GM19035 (cell line): ENCODE results near the gene RBFOX2.
"Not testable (repeated sequence)": the region's sequence is repeated elsewhere in the genome, so short reads cannot be mapped to it uniquely, and the experiment has no call there.

ENCODE experiments used
- ATAC-seq: cut with Tn5 transposase; IDR thresholded peaks from one replicate; pipeline ENCODE4 v1.9.1; 2021; ENCODE audit not compliant: unreplicated experiment

RBFOX2 gene

DNA sequence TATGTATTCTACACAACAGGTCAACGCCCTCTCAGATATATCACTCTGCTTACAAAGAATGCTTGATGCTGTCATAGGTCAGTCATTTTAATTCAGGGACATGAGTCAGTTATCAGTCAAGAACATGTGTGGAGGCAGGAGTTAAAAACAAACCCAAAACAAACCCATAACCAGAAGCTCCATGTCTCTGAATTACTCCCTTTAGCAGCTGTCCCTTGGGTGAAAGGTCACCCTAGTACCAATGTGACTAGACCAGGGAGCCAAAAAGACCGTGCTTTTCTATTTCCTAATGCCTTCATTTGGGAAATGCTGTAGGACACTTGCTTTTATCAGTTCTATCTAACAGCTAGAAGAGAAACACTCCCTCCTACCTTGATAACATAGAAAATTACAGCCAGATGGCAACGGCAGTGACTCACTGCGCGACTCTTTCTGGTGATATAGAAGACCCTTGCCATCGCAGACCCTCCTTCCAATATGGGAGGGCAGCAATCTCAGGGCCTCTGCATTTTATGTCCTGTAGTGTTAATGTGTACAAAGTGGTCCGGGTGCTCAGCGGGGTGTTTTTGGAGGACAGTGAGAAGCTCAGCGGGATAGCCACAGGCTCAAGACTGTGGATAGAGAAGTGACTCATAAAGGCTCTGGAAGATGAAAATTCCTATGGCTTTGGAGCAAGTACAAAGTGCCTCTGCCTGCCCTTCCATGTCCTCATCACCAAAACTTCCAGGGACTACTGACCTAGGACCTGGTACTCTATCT lies 286.1 kb downstream of the RBFOX2 start:
- no peak for ATAC-seq

GRCh38 chr22:35740616-35741015 lies 288.0 kb downstream of the RBFOX2 start:
- no peak for ATAC-seq

GRCh38 chr22:35739931-35740380 lies 288.7 kb downstream of the RBFOX2 start:
- no peak for ATAC-seq

DNA sequence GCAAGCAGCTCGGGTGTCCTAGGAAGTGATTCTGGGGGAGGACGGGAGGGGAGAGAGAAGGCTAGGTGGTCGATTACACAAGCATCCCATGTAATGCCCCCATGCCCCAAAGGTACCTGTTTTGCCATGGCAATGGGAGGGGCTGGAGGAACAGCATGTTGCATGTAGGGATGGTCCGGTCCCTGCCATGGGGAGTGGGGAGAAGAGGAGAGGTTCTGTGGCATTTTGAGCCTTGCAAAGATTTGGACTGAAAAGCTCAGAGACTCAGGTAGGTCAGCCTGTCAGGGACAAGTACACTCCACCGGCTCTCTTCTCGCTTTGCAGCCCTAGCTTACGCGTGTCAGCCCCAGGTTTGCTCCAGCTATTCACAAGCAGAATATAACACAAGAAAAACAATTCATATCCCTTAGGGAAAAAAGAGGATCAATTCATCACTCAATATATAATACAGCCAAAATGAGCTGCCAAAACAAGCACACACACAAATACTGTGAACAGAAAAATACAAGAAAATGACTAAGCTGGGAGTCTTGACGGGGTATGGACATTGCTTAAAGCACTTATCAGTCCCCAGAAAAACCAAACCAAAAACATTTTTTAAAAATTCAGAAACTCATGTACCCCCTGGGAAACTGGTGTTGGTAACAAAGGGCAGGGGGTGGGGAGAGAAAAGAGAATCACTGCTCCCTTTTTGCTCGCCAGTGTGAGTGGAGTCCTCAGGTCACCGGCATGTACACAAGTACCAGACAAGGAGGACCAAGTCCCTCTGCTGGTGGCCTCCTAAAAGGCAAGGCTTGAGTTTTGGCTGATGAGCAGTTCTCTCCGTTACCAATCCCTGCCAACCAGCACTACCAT lies 289.3 kb downstream of the RBFOX2 start:
- no peak for ATAC-seq

- ATAC-seq = not testable (repeated sequence)
These were observed 290.7 kb downstream of the RBFOX2 start for GRCh38 chr22:35737886-35738285.

- no peak for ATAC-seq
These were observed 291.9 kb downstream of the RBFOX2 start for GRCh38 chr22:35736701-35737100.

DNA sequence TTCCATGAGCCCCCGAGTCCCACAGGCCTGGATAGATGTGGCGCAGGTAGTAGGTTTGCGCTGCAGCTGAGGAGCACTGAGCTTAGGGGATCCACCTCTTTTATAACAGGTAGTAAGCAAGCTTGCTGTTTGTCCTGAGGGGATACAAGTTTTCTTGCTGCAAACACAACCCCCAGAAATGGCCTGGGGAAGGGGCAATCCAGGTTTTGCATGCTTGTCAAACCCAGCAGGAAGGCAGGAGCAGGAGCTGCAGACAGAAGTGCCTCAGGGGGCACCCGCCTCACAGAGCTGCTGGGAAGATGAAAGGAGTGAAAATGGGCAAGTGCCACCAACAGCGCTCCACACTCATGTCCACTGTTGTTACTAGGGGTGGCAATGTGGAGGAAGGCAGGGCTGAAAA lies 292.5 kb downstream of the RBFOX2 start:
- ATAC-seq = no peak

- ATAC-seq = no peak
These were observed 293.1 kb downstream of the RBFOX2 start for GRCh38 chr22:35735542-35735941.

DNA sequence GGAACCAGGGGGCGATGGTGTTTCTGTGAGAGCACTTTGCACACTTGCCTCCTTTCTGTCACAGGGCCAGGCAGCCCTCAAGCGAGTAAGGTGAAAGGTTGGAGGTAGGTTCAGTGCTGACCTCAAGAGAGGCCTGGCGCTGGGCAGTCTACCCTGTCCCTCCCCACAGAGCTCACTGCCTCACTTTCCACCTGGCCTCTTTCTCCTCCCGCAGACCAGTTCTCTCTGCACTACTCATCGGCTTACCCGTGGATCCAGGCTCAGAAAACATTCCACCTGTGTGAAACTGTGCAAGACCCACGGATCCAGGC lies 294.2 kb downstream of the RBFOX2 start:
- ATAC-seq = no peak

- no peak for ATAC-seq
These were observed 294.7 kb downstream of the RBFOX2 start for GRCh38 chr22:35733791-35734516.

DNA sequence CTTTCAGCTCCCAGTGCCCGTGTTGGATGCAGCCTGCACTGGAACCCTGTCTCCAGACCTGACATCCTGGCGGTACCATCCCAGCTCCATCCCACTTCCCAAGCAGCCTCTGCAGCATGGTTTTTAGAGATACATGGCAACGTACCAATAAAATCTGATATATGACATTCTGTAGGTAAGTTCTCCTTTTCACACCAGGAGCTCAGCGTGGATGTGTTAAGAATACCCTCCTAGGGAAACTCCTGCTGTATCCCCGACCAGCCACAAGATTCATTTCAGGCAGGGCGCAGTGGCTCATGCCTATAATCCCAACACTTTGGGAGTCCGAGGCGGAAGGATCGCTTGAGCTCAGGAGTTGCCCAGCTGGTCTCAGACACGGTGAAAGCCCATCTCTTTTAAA lies 295.6 kb downstream of the RBFOX2 start:
- no peak for ATAC-seq

DNA sequence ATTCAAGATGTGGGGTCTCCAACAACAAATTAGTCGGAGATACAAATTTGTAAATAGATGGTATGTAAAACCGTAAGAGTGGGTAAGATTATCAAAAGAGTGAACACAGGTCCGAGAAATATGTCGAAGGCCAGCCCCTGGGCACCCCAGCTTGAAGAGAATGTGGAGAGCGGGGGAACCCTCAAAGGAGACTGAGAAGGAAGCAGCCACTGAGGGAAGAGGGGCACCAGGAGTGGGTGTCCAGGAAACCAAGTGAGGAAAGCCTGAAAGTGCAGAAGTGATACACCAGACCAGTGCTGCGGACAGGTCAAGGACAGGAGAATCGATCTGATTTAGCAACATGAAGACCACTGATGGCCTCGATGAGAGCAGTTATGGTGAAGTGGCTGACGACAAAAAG lies 296.5 kb downstream of the RBFOX2 start:
- no peak for ATAC-seq

- no peak for ATAC-seq
These were observed 297.3 kb downstream of the RBFOX2 start for GRCh38 chr22:35731321-35731720.

GRCh38 chr22:35729309-35729698 lies 299.3 kb downstream of the RBFOX2 start:
- ATAC-seq = no peak

GRCh38 chr22:35728639-35729308 lies 299.9 kb downstream of the RBFOX2 start:
- no peak for ATAC-seq

DNA sequence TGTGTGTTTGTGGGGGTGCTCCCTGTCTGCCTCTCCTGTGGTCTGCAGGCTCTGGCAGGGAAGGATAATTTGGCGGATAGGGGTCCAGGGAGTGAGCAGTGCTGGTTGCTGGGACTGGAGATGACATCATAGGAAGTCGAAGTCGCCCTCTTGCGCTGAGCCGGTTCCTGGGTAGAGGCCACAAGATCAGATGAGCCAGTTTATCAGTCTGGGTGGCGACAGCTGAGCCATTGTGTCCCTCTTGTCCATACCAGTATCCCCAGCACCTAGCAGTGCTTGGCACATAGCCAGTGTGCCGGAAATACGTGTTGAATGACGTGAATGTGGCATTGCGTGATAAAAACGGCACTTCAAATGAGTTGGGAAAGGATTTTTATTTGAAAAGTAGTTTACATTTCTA lies 301.2 kb downstream of the RBFOX2 start:
- ATAC-seq = no peak

GRCh38 chr22:35726933-35727332 lies 301.7 kb downstream of the RBFOX2 start:
- no peak for ATAC-seq

GRCh38 chr22:35726398-35726797 lies 302.2 kb downstream of the RBFOX2 start:
- no peak for ATAC-seq

DNA sequence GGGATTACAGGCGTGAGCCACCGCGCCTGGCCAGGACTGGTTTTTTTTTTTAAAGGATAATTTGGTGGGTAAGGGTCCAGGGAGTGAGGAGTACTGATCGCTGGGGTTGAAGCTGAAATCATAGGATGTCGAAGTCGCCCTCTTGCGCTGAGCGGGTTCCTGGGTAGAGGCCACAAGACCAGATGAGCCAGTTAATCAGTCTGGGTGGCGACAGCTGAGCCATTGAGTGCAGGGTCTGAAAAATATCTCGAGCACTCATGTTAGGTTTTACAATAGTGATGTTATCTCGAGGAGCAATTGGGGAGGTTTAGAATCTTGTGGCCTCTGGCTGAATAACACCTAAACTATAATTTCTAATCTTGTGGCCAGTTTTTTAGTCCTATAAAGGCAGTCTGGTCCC lies 303.1 kb downstream of the RBFOX2 start:
- ATAC-seq = no peak

DNA sequence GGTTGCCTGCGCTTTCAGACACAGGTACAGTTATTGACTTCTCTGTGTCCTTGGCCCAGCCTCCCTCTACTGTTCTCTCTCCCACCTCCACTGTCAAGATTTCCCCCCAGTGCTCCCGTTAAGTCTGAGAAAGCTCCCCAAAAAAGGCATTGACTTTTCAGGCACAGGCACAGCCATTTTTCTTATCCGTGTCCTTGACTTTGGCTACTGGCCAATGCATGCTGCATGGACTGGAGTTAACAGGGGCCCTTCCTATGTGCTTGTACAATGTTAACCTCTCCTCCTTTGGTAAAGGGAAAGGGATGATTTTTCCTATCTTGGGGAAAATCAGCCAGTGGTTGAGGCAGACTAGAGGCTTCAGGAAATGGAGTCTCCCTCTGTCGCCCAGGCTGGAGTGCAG lies 306.7 kb downstream of the RBFOX2 start:
- ATAC-seq = no peak

GRCh38 chr22:35719212-35719875 lies 309.3 kb downstream of the RBFOX2 start:
- no peak for ATAC-seq
